Calu3 (cell line): Measurements from ENCODE around the gene DESI2. TPM values are rescaled to one million over a fixed set of nuclear protein-coding genes. Genes with fewer than 3 reads are reported as not detected.
A peak's percentile ranks its signal among the peaks of the same experiment; 100 is the strongest.

ENCODE experiments used
- BruUV-seq: library from RNA; stranded (reverse); fragments of 400-500 nt; replicated peaks from 2 replicates; lab custom pipeline; 2021; lab: Mats Ljungman, UMichigan
- CTCF ChIA-PET: fragments of 300-600 bp; sonication (Branson Sonifier 250); formaldehyde crosslinking; loops from one replicate; lab custom pipeline; 2022; ENCODE audit warnings: antibody characterized with exemption; lab: Charles Lee
- DNase-seq: peaks from one replicate; pipeline ENCODE4 v3.0.0; 2022
- H3K27ac Mint-ChIP-seq: one replicate; pipeline ENCODE4 v1.8.0; 2022; ENCODE audit warnings: mixed read lengths; ENCODE audit not compliant: unreplicated experiment
- H3K27me3 Mint-ChIP-seq: one replicate; pipeline ENCODE4 v1.8.0; 2022; ENCODE audit warnings: mixed read lengths; ENCODE audit not compliant: unreplicated experiment
- H3K36me3 Mint-ChIP-seq: one replicate; pipeline ENCODE4 v1.8.0; 2022; ENCODE audit warnings: mild to moderate bottlenecking, moderate library complexity, mixed read lengths; ENCODE audit not compliant: insufficient read depth, unreplicated experiment
- H3K4me1 Mint-ChIP-seq: one replicate; pipeline ENCODE4 v1.8.0; 2022; ENCODE audit warnings: mild to moderate bottlenecking, low read depth, mixed read lengths; ENCODE audit not compliant: unreplicated experiment
- H3K4me3 Mint-ChIP-seq: one replicate; pipeline ENCODE4 v1.8.0; 2022; ENCODE audit warnings: mild to moderate bottlenecking, low read depth, moderate library complexity, mixed read lengths; ENCODE audit not compliant: unreplicated experiment
- H3K9me3 Mint-ChIP-seq: one replicate; pipeline ENCODE4 v1.8.0; 2022; ENCODE audit warnings: low read depth, mixed read lengths; ENCODE audit not compliant: unreplicated experiment
- intact Hi-C: fragments of 100-400 bp; cut with micrococcal nuclease; formaldehyde crosslinking; loops from one replicate; pipeline ENCODE4 v1.10.0; 2022; ENCODE audit not compliant: unreplicated experiment
- total RNA-seq: library from RNA; stranded (reverse); gene quantifications from 2 replicates; pipeline ENCODE4 v1.2.3, GENCODE V29; 2022
- TF ChIP-seq, protein P1 (sequence below): fragments of 200-600 bp; IDR thresholded peaks from one replicate; pipeline ENCODE4 v1.8.0; 2022; ENCODE audit warnings: antibody characterized with exemption; ENCODE audit not compliant: unreplicated experiment

DESI2 gene
- total RNA-seq, 1 experiment from 2014 or later = 39.1 TPM

DNA sequence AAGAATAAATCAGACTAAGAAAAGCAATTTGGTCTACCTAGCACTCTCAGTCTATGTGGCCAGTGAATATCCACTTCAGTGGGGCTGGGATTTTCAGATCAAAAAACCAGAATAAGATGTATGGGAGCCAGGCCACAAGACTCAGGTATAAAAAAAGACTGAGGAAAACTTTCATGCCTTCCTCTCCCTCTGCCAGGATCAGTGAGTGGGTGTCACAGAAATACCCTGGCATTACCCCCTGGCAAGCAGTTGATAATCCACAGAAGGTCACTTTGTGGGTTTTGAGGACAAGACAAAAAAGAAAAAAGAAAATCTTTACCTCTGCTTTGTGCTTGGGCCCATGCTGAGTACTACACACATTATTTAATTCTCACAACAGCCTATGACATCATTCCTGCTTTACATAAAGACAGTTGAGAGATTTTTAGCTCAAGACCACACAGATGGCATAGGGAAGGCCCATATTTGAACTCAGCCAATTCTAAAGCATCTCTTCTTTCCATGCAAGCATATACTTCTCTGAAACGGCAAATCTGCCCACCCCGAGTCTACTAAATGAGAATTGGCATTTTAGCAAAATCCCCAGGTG is 57.6 kb downstream of the DESI2 start:
- Mint-ChIP-seq H3K4me1 (no peaks in the 10 kb centered on the region), H3K9me3 (no peaks in the 10 kb centered on the region), H3K36me3 (peaks cover 3% of the 10 kb centered on the region), H3K4me3 (no peak overlapping the region), H3K27me3 (no peaks in the 10 kb centered on the region), H3K27ac (no peak overlapping the region)
- CTCF ChIA-PET = no interaction called here
- DNase-seq = no peak
- BruUV-seq = no TSS peak
- TF ChIP-seq, protein P1, sequence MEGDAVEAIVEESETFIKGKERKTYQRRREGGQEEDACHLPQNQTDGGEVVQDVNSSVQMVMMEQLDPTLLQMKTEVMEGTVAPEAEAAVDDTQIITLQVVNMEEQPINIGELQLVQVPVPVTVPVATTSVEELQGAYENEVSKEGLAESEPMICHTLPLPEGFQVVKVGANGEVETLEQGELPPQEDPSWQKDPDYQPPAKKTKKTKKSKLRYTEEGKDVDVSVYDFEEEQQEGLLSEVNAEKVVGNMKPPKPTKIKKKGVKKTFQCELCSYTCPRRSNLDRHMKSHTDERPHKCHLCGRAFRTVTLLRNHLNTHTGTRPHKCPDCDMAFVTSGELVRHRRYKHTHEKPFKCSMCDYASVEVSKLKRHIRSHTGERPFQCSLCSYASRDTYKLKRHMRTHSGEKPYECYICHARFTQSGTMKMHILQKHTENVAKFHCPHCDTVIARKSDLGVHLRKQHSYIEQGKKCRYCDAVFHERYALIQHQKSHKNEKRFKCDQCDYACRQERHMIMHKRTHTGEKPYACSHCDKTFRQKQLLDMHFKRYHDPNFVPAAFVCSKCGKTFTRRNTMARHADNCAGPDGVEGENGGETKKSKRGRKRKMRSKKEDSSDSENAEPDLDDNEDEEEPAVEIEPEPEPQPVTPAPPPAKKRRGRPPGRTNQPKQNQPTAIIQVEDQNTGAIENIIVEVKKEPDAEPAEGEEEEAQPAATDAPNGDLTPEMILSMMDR = no peak
- intact Hi-C loops = no loop called here

DNA sequence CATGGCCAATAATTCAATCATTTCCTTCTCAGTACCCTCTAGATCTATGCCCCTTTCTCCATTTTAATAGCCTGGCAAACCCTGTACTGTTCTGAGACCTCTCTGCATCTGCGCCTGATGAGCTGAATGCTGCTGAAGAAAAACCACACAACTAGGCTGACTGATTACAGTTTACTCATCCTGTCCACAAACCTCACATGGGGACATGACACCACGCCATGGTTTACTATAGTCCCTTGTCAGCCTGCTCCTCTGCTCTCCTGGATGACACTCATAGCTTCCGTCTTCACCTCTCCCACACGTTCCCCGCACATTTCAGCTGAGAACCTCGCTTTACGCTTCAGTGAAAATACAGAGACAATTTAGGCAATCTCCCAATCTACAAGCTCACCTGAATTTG is 59.7 kb downstream of the DESI2 start:
- TSS peak; percentile 13 for BruUV-seq
- Mint-ChIP-seq H3K4me1 (no peaks in the 10 kb centered on the region), H3K27ac (no peak overlapping the region), H3K27me3 (no peaks in the 10 kb centered on the region), H3K9me3 (no peaks in the 10 kb centered on the region), H3K36me3 (no peaks in the 10 kb centered on the region), H3K4me3 (no peak overlapping the region)
- TF ChIP-seq, protein P1 = no peak
- intact Hi-C loops = no loop called here
- CTCF ChIA-PET = interaction anchor here (0.8 kb wide), 1 partner anchor 17 kb away, joined by 3 read pairs; no protein-coding TSS in a partner anchor
- DNase-seq = no peak

DNA sequence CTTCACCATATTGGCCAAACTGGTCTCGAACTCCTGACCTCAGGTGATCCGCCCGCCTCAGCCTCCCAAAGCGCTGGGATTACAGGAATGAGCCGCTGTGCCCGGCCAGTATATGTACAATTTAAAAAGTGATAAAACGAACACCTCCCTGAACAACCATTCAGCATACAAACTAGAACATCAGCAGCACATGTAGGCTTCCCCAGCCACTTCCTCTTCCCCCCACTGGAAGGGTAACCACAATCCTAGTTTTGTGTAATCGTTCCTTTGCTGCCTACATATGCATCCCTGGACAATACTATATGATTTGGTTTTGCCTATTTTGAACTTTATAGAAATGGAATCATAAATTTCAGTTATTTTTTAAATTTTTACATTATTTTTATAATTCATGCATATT is 60.4 kb downstream of the DESI2 start:
- no TSS peak for BruUV-seq
- TF ChIP-seq, protein P1 = no peak
- H3K4me3 Mint-ChIP-seq = no peak overlapping the region
- no peaks in the 10 kb centered on the region for H3K36me3 Mint-ChIP-seq
- no peaks in the 10 kb centered on the region for H3K27me3 Mint-ChIP-seq
- intact Hi-C loops = no loop called here
- no peaks in the 10 kb centered on the region for H3K9me3 Mint-ChIP-seq
- H3K4me1 Mint-ChIP-seq = no peaks in the 10 kb centered on the region
- H3K27ac Mint-ChIP-seq = no peak overlapping the region
- no peak for DNase-seq
- CTCF ChIA-PET = no interaction called here

DNA sequence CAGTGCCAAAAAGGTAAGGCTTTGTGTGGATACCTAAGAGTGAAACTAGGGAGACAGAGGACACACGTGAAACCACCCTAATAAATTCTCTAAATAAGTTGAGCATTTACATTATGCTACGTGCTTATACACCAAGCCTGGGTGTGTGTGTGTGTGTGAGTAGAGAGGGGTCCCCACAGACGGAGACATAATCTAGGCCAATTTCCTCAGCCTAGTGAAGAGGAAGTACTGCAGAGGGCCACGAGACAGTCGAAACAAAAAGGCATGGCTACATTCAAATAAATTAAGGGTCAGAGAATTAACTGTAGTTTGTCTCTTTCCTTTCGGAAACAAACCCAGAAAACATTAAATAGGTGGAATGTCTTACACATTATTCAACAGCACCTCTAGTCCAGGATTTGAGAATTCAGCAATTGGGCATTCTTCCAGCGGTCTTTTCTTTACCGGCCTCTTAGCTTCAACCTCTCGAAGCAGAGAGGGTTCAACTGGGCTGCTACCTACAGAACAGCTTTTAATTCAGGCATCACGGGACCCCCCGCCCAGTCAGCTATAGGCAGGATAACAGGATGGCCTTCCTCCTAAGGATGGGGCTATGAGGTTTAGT is 75.0 kb downstream of the DESI2 start:
- no peak overlapping the region for H3K4me3 Mint-ChIP-seq
- no peak for DNase-seq
- H3K36me3 Mint-ChIP-seq = peaks cover 10% of the 10 kb centered on the region
- no TSS peak for BruUV-seq
- peaks cover 10% of the 10 kb centered on the region for H3K27me3 Mint-ChIP-seq
- no peak overlapping the region for H3K27ac Mint-ChIP-seq
- TF ChIP-seq, protein P1 = no peak
- H3K9me3 Mint-ChIP-seq = no peaks in the 10 kb centered on the region
- CTCF ChIA-PET = interaction anchor here (0.6 kb wide), 1 partner anchor 63 kb away, joined by 3 read pairs; no protein-coding TSS in a partner anchor
- no peaks in the 10 kb centered on the region for H3K4me1 Mint-ChIP-seq
- intact Hi-C loops = no loop called here
